Stomach (tissue), 9 donors: ENCODE data around the gene ATP6V1B1. TPM values are rescaled to one million over a fixed set of nuclear protein-coding genes. Genes with fewer than 3 reads are reported as not detected.

ENCODE experiments used
- DNase-seq, 2 donors: peaks; one replicate each; pipeline versions ENCODE4 v3.0.0 to v3.0.0-alpha.2; 2013 to 2019
- H3K27ac ChIP-seq, 5 donors: fragments of 200-600 bp in 4 of 5; sonication (generic) in 4 of 5; one replicate each; pipeline ENCODE4 v1.5.1; 2013 to 2019; ENCODE audit warnings: mild to moderate bottlenecking in 1 of 5, moderate library complexity in 1 of 5
- H3K27me3 ChIP-seq, 3 donors: fragments of 200-600 bp; sonication (generic); one replicate each; pipeline ENCODE4 v1.5.1; 2017 to 2019; ENCODE audit warnings: mixed run types in 1 of 3
- H3K36me3 ChIP-seq, 4 donors: fragments of 200-600 bp; sonication (generic); 1 replicate in 3 of 4; 2 replicates in 1 of 4; pipeline ENCODE4 v1.5.1; 2016 to 2019
- H3K4me1 ChIP-seq, 4 donors: fragments of 200-600 bp; sonication (generic); one replicate each; pipeline ENCODE4 v1.5.1; 2016 to 2019
- H3K4me3 ChIP-seq, 4 donors: fragments of 200-600 bp; sonication (generic) in 3 of 4; one replicate each; pipeline ENCODE4 v1.5.1; 2016 to 2019; ENCODE audit warnings: mild to moderate bottlenecking in 1 of 4
- H3K9me3 ChIP-seq, 4 donors: fragments of 200-600 bp; sonication (generic); one replicate each; pipeline ENCODE4 v1.5.1; 2016 to 2019
- CTCF ChIP-seq, 7 experiments: fragments of 450-650 bp in 4 of 7; fragments of 200-600 bp in 3 of 7; sonication (generic) in 3 of 7; IDR thresholded peaks; one replicate each; pipeline ENCODE4 v1.5.1; 2016 to 2019; ENCODE audit warnings: antibody characterized with exemption in 7 of 7, control low read depth in 2 of 7, mild to moderate bottlenecking in 1 of 7
- EP300 ChIP-seq: sonication (generic); formaldehyde crosslinking; IDR thresholded peaks from one replicate; pipeline ENCODE4 v1.6.1; 2017; ENCODE audit warnings: antibody characterized with exemption
- POLR2A ChIP-seq, 4 donors: fragments of 450-650 bp; IDR thresholded peaks; one replicate each; pipeline ENCODE4 v1.6.1; 2016; ENCODE audit warnings: antibody characterized with exemption in 4 of 4, control low read depth in 2 of 4, mild to moderate bottlenecking in 1 of 4, moderate library complexity in 1 of 4
- POLR2AphosphoS5 ChIP-seq, 3 donors: sonication (generic); formaldehyde crosslinking; IDR thresholded peaks; one replicate each; pipeline ENCODE4 v1.6.1; 2016; ENCODE audit warnings: antibody characterized with exemption in 3 of 3
- WGBS, 5 donors: extraction: QIAGEN DNeasy Blood & Tissue Kit in 3 of 5; methylation state at CpG; one replicate each; pipeline versions ENCODE4 v1.1.5 to v1.1.7; 2013 to 2018; 5-methylcytosine and 5-hydroxymethylcytosine counted together
- intact Hi-C: fragments of 100-400 bp; cut with DNase I; formaldehyde crosslinking; loops from one replicate; pipeline ENCODE4 v1.15.1; 2023; ENCODE audit warnings: low total_unique reads
- polyA plus RNA-seq, 3 donors: library from polyadenylated mRNA; stranded (reverse); fragments of 200-250 nt; gene quantifications; one replicate each; pipeline ENCODE4 v1.2.3, GENCODE V29; 2013
- total RNA-seq, 5 donors: library from RNA; depleted of rRNA; stranded (reverse); fragments of >200 nt; gene quantifications; one replicate each; pipeline versions ENCODE4 v1.1.0 to v1.2.3, GENCODE V29; 2014 to 2016
- donor health status: healthy with polysubstance abuse.
- donor health status: Bipolar disorder and iron deficiency.
- donor health status: healthy.

ATP6V1B1 gene
- total and polyA plus RNA-seq, 8 donors: 0.35 to 0.55 TPM; not detected in 6

GRCh38 chr2:70919672-70920366 is 15.9 kb upstream of the ATP6V1B1 start:
- peaks cover 0 to 5% (median 0%) of the 10 kb centered on the region in 4 donors for H3K4me1 ChIP-seq
- H3K4me3 ChIP-seq: no peak overlapping the region
- H3K36me3 ChIP-seq: no peaks in the 10 kb centered on the region
- H3K27me3 ChIP-seq: peaks cover 0 to 75% (median 0%) of the 10 kb centered on the region in 3 donors
- DNase-seq: peak; percentile 88 to 93
- 21 to 29% (median 28%) methylated on average over 16 of the region's 16 CpGs for WGBS, 5 donors
- intact Hi-C loops: no loop called here
- H3K9me3 ChIP-seq: no peaks in the 10 kb centered on the region
- H3K27ac ChIP-seq: no peak overlapping the region
- TF ChIP-seq EP300 (no peak), POLR2AphosphoS5 (IDR thresholded peaks at IDR 0.05) (peak in 1 of 3 donors; percentile 45), POLR2A (IDR thresholded peaks at IDR 0.05) (no peak), CTCF (IDR thresholded peaks at IDR 0.05) (peak in 6 of 7 experiments; percentile 34 to 89 (median 83))

- Histone ChIP-seq H3K36me3 (no peaks in the 10 kb centered on the region), H3K27ac (no peak overlapping the region), H3K4me1 (peaks cover 0 to 5% (median 0%) of the 10 kb centered on the region in 4 donors), H3K27me3 (peaks cover 0 to 70% (median 0%) of the 10 kb centered on the region in 3 donors), H3K9me3 (no peaks in the 10 kb centered on the region), H3K4me3 (no peak overlapping the region)
- WGBS, 5 donors: 89 to 100% (median 96%) methylated on average over 3 of the region's 3 CpGs
- DNase-seq: no peak
- intact Hi-C loops: no loop called here
- TF ChIP-seq POLR2AphosphoS5 (IDR thresholded peaks at IDR 0.05): no peak
- no peak for TF ChIP-seq CTCF (IDR thresholded peaks at IDR 0.05)
- no peak for TF ChIP-seq EP300
- TF ChIP-seq POLR2A (IDR thresholded peaks at IDR 0.05): no peak
Observed at GRCh38 chr2:70920367-70920715, 15.4 kb upstream of the ATP6V1B1 start.

- 95 to 100% (median 95%) methylated on average over 8 to 12 of the region's 12 CpGs for WGBS, 5 donors
- Histone ChIP-seq H3K27ac (no peak overlapping the region), H3K9me3 (no peaks in the 10 kb centered on the region), H3K36me3 (no peaks in the 10 kb centered on the region), H3K4me1 (peaks cover 0 to 5% (median 0%) of the 10 kb centered on the region in 4 donors), H3K27me3 (peaks cover 0 to 67% (median 0%) of the 10 kb centered on the region in 3 donors), H3K4me3 (no peak overlapping the region)
- TF ChIP-seq POLR2AphosphoS5 (IDR thresholded peaks at IDR 0.05) (no peak), POLR2A (IDR thresholded peaks at IDR 0.05) (no peak), EP300 (no peak), CTCF (IDR thresholded peaks at IDR 0.05) (no peak)
- DNase-seq: peak in 1 of 2 donors; percentile 18
- intact Hi-C loops: no loop called here
Observed at GRCh38 chr2:70921031-70921430, 14.7 kb upstream of the ATP6V1B1 start.

- Histone ChIP-seq H3K4me3 (no peak overlapping the region), H3K9me3 (no peaks in the 10 kb centered on the region), H3K4me1 (peaks cover 0 to 5% (median 0%) of the 10 kb centered on the region in 4 donors), H3K27ac (no peak overlapping the region), H3K27me3 (peaks cover 0 to 67% (median 0%) of the 10 kb centered on the region in 3 donors), H3K36me3 (no peaks in the 10 kb centered on the region)
- 28 to 39% (median 34%) methylated on average over 2 of the region's 2 CpGs for WGBS, 5 donors
- no peak for TF ChIP-seq EP300
- no peak for TF ChIP-seq CTCF (IDR thresholded peaks at IDR 0.05)
- TF ChIP-seq POLR2AphosphoS5 (IDR thresholded peaks at IDR 0.05): no peak
- no peak for TF ChIP-seq POLR2A (IDR thresholded peaks at IDR 0.05)
- peak in 1 of 2 donors; percentile 61 for DNase-seq
- intact Hi-C loops: no loop called here
Observed at GRCh38 chr2:70921839-70922234, 13.9 kb upstream of the ATP6V1B1 start.
